HEK293T (cell line): Measurements from ENCODE around the gene GOLGB1.

Experiments used
- CTCF ChIA-PET: fragments of 350-600 bp; formaldehyde crosslinking; extraction: SDS; loops from one replicate; lab custom pipeline; 2021; ENCODE audit warnings: antibody characterized with exemption, inconsistent platforms; lab: Yijun Ruan, JAX
- POLR2A ChIA-PET: fragments of 350-600 bp; formaldehyde crosslinking; extraction: SDS; loops from one replicate; lab custom pipeline; 2020; ENCODE audit warnings: antibody characterized with exemption, inconsistent platforms; lab: Yijun Ruan, JAX
- DNase-seq: peaks from one replicate; pipeline ENCODE4 v3.0.0; 2012; ENCODE audit warnings: mixed read lengths; ENCODE audit errors: extremely low spot score
- ARNT ChIP-seq: fragments of 450-650 bp; IDR thresholded peaks from 2 replicates; pipeline ENCODE4 v1.6.1; 2017; ENCODE audit warnings: mild to moderate bottlenecking
- BHLHE40 ChIP-seq: fragments of 450-650 bp; IDR thresholded peaks from 2 replicates; pipeline ENCODE4 v1.6.1; 2016; ENCODE audit warnings: mild to moderate bottlenecking, moderate library complexity, borderline replicate concordance
- CTBP1 ChIP-seq: fragments of 450-650 bp; IDR thresholded peaks from 2 replicates; pipeline ENCODE4 v1.6.1; 2016; ENCODE audit warnings: borderline replicate concordance
- ELF4 ChIP-seq: fragments of 450-650 bp; IDR thresholded peaks from 2 replicates; pipeline ENCODE4 v1.6.1; 2017; ENCODE audit warnings: antibody characterized with exemption
- FOXA1 ChIP-seq: fragments of 450-650 bp; IDR thresholded peaks from 2 replicates; pipeline ENCODE4 v1.6.1; 2016; ENCODE audit warnings: mild to moderate bottlenecking
- FOXK2 ChIP-seq: fragments of 450-650 bp; IDR thresholded peaks from 2 replicates; pipeline ENCODE4 v1.6.1; 2016; ENCODE audit warnings: mild to moderate bottlenecking
- FOXM1 ChIP-seq: fragments of 450-650 bp; IDR thresholded peaks from 2 replicates; pipeline ENCODE4 v1.6.1; 2017; ENCODE audit warnings: mild to moderate bottlenecking, borderline replicate concordance
- HDGF ChIP-seq: fragments of 450-650 bp; IDR thresholded peaks from 2 replicates; pipeline ENCODE4 v1.6.1; 2017; ENCODE audit warnings: antibody characterized with exemption, borderline replicate concordance
- L3MBTL2 ChIP-seq: fragments of 450-650 bp; conservative IDR thresholded peaks from 2 replicates; pipeline ENCODE4 v1.6.1; 2016; ENCODE audit warnings: mild to moderate bottlenecking
- LEF1 ChIP-seq: fragments of 450-650 bp; IDR thresholded peaks from 2 replicates; pipeline ENCODE4 v1.6.1; 2017; ENCODE audit warnings: mild to moderate bottlenecking, borderline replicate concordance
- NFRKB ChIP-seq: fragments of 450-650 bp; IDR thresholded peaks from 2 replicates; pipeline ENCODE4 v1.6.1; 2016; ENCODE audit warnings: mild to moderate bottlenecking, moderate library complexity
- SP1 ChIP-seq: fragments of 450-650 bp; IDR thresholded peaks from 2 replicates; pipeline ENCODE4 v1.6.1; 2017
- SUZ12 ChIP-seq: fragments of 450-650 bp; IDR thresholded peaks from 2 replicates; pipeline ENCODE4 v1.6.1; 2016; ENCODE audit warnings: mild to moderate bottlenecking
- TARDBP ChIP-seq: fragments of 450-650 bp; IDR thresholded peaks from 2 replicates; pipeline ENCODE4 v1.6.1; 2016
- ZNF384 ChIP-seq: fragments of 450-650 bp; IDR thresholded peaks from 2 replicates; pipeline ENCODE4 v1.6.1; 2016
- TF ChIP-seq, protein P1 (sequence below): fragments of 450-650 bp; IDR thresholded peaks from 2 replicates; pipeline ENCODE4 v1.6.1; 2016

Gene GOLGB1

DNA sequence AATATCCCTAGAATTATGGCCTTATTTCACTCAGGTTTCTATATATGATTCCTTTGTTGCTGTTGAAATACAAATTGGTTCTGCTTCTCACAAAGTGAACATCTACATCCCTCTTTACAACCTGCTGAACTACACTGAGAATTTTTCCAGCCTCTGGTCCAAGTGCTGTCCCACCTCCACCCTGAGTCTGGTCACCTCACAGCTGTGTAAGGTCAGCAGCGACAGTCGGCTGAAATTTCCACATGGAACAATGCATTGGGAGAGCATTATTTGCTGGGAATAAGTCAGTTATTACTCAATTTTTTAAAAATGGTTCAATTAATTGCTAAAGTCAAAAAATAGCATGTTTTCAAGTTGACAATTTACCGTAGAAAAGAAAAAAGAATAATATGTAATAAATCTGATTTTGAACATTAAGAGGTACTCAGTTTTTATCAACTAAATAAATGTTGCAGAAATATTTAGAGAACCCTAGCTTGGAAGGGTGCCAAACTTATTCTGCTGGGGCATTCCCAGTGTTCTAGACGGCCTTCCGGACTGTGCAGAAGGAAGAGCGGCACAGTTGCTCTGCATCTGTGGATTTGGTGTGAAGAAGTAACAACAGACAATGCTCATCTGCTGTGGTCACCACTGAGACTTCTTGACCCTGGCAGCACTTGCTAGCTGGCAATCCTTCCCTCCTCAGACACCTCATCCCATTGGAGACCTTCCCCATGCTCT lies 90.7 kb downstream of the GOLGB1 start:
- TF ChIP-seq L3MBTL2 (no peak), ELF4 (no peak)
- CTCF ChIA-PET: no interaction called here

GRCh38 chr3:121654493-121655385 lies 94.8 kb downstream of the GOLGB1 start:
- CTCF ChIA-PET: no interaction called here
- POLR2A ChIA-PET: no interaction called here
- TF ChIP-seq HDGF (no peak), BHLHE40 (no peak), CTBP1 (no peak)
- TF ChIP-seq, protein P1, sequence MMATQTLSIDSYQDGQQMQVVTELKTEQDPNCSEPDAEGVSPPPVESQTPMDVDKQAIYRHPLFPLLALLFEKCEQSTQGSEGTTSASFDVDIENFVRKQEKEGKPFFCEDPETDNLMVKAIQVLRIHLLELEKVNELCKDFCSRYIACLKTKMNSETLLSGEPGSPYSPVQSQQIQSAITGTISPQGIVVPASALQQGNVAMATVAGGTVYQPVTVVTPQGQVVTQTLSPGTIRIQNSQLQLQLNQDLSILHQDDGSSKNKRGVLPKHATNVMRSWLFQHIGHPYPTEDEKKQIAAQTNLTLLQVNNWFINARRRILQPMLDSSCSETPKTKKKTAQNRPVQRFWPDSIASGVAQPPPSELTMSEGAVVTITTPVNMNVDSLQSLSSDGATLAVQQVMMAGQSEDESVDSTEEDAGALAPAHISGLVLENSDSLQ: no peak
- DNase-seq: no peak

More for the DNA sequence above, 90.7 kb downstream of the GOLGB1 start:
- no peak for DNase-seq
- POLR2A ChIA-PET: no interaction called here

DNA sequence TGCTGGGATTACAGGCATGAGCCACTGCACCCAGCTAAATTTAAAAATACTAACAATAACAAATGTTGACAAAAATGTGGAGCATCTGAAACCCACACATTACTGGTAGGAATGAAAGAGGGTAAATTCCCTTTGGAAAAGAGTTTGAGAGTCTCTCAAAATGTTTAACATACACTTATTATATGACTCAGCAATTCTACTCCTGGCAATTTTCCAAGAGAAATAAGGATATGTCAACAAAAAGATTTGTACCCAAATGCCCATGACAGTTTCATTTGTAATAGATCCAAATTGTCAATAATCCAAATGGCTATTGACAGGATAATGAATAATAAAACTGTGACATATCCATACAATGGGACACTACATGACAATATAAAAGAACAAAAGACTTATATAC lies 97.9 kb downstream of the GOLGB1 start:
- TF ChIP-seq TARDBP (no peak), FOXA1 (no peak), HDGF (no peak), LEF1 (no peak), ELF4 (no peak), L3MBTL2 (no peak)
- TF ChIP-seq, protein P1: 0 out of 2 replicates have a peak, but pooled peaks have one; percentile 8
- CTCF ChIA-PET: no interaction called here
- POLR2A ChIA-PET: no interaction called here
- no peak for DNase-seq

GRCh38 chr3:121649645-121650044 lies 99.9 kb downstream of the GOLGB1 start:
- ChIA-PET POLR2A (no interaction called here), CTCF (no interaction called here)
- TF ChIP-seq TARDBP: no peak
- TF ChIP-seq ELF4: no peak
- TF ChIP-seq ZNF384: no peak
- TF ChIP-seq SP1: no peak
- TF ChIP-seq SUZ12: no peak
- TF ChIP-seq FOXA1: no peak
- TF ChIP-seq CTBP1: no peak
- no peak for TF ChIP-seq NFRKB
- no peak for TF ChIP-seq LEF1
- TF ChIP-seq, protein P1: no peak
- TF ChIP-seq ARNT: no peak
- no peak for TF ChIP-seq FOXM1
- TF ChIP-seq HDGF: no peak
- no peak for TF ChIP-seq BHLHE40
- TF ChIP-seq FOXK2: no peak
- no peak for TF ChIP-seq L3MBTL2
- DNase-seq: no peak

GRCh38 chr3:121648219-121648958 lies 101.2 kb downstream of the GOLGB1 start:
- ChIA-PET POLR2A (no interaction called here), CTCF (interaction anchor here (0.5 kb wide), 1 partner anchor 1298 kb away, joined by 3 read pairs; no protein-coding TSS in a partner anchor)
- TF ChIP-seq ZNF384 (no peak), NFRKB (no peak), ARNT (no peak), ELF4 (no peak), FOXM1 (no peak), FOXA1 (no peak), CTBP1 (no peak), SUZ12 (no peak), LEF1 (no peak), HDGF (no peak), TARDBP (no peak), BHLHE40 (no peak), L3MBTL2 (no peak), FOXK2 (no peak)
- TF ChIP-seq, protein P1: no peak
- no peak for DNase-seq
